Measurements from ENCODE around the gene BARHL1.
"Not testable (repeated sequence)": the region's sequence is repeated elsewhere in the genome, so short reads cannot be mapped to it uniquely, and the experiment has no call there.

BARHL1 gene

DNA sequence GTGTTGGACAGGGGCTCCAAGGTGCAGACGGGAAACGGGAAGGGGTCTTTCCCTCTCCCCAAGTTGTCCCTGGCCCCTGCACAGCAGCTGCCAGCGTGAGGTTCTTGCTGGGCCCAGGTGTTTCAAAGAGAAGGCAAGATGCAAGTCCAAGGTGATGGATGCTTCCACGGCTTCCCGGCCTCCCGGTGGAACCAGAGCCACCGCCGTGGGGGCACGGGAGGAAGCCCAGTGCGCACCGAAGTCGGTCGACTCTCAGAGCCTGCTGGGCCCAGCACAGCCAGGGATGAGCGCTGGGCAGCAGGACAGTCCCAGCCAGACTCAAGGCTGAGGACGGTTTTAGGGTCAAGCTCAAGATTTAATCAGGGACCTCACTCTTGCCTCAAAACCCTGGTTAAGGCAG, 25.2 kb upstream of the BARHL1 start:
- no peak for DNase-seq

DNA sequence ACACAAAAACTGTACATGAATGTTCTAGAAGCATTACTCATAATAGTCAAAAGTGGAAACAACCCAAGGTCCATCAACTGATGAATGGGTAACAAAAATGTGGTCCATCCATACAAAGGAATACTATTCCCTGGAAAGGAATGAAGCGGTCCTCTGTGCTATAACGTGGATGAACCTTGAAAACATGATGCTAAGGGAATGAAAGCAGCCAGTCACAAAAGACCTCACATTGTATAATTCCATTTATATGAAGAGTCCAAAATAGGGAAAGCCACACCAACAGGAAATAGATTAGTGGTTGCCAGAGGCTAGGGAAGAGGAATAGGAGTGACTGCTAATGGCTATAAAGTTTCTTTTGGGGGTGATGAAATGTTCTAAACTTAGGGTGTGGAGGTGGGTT, 22.7 kb upstream of the BARHL1 start:
- DNase-seq, result no peak

DNA sequence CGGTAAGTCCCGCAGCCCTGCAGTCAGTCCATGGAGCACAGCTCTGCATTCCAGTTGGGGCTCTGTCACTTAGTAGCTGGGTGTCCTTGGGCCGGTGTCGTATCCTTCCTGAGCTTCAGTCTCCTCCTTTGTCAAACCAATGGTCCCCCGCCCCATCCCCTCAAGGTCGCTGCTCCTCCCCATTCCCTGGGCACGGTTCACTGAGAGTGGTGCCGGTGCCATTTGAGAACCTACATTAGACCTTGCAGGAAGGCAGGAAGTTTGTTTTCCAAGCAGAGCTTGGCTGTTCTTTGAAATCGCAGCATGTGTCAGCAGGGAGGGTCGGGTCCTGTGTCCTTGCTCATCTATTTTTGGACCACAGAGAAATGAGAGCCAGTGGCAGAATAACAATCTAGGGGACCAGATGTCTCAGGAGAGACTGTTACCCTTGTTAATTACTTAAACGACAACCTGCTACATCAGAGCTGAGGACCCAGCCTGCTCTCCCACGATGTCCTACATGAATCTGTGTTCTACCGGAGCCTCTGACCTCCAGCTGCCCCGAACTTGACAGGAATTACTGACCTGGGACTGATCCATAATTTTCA, 21.7 kb upstream of the BARHL1 start:
- no peak for DNase-seq

GRCh38 chr9:132562306-132562573, 20.2 kb upstream of the BARHL1 start:
- no peak for DNase-seq

GRCh38 chr9:132564526-132564925, 17.9 kb upstream of the BARHL1 start:
- no peak for DNase-seq

DNA sequence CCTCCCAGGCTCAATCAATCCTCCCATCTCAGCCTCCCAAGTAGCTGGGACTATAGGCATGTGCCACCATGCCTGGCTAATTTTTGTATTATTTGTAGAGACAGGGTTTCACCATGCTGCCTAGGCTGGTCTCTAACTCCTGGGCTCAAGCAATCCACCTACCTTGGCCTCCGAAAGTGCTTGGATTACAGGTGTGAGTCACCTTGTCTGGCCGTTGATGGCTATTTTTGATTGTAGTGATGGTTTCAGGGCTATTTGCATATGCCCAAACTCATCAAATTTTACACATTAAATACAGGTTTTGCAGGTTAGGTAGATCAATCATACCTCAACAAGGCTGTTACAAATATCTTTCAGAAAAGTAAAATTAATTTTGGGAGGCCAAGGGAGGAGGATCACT, 13.6 kb upstream of the BARHL1 start:
- DNase-seq, result not testable (repeated sequence)

GRCh38 chr9:132571806-132572600, 10.4 kb upstream of the BARHL1 start:
- no peak for DNase-seq

DNA sequence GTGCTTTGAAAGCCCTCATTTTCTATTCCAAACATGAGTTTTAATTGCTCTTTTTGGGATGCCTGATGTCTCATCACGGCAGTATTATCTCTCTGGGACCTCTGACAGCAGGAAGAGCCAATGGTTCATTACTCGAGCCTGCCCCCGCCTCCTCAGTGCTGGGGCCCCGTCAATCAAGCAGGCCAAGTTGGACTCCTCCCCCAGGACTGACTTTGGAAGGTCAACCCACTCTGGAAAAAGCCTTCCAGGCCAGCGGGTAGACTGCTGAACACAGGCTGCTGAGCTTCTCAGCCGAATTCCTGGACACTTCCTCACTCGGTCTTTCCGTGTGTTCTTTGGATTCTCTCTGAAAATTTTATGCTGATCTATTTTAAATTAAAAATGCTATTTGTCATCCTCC, 9.5 kb upstream of the BARHL1 start:
- no peak for DNase-seq

- DNase-seq, result no peak
These were observed 7.3 kb upstream of the BARHL1 start for GRCh38 chr9:132575005-132575609.

DNA sequence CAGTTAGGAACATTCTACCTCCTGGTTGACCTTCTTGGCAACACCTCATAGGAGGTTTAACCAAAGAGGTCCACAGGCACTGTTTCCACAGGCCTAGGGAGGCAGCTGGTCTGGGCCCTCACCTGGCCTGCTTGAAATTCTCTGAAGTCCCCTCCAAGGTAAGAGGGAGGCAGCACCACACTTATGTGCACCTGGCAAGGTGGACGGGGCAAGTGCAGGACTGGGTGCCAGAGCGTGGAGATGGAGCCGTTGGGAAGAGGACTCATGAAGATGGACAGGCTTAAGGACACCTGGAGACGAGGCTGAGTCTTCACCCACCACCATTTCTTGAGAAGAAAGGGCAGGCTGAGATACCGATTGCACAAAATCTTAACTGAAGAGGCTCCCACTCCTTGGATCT, 6.6 kb upstream of the BARHL1 start:
- no peak for DNase-seq

DNA sequence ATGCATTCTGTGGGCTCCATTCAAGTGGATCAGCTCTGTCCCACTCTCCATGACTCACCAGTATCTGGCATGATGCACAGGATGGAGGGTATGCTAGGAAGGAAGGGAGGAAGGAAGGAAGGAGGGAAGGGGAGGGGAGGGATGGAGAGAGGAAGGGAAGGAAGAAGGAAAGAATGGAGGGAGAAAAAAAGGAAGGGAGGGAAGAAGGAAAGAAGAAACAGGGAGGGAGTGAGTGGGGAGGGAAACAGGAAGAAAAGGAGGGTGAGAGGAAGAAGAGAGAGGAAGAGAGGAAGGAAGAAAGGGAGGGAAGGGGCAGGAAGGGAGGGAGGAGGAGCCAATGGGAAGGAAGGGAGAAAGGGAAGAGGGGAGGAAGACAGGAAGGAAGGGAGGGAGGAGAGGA, 5.3 kb upstream of the BARHL1 start:
- no peak for DNase-seq

GRCh38 chr9:132578367-132578932, 4.0 kb upstream of the BARHL1 start:
- no peak for DNase-seq

GRCh38 chr9:132579427-132579798, 3.0 kb upstream of the BARHL1 start:
- DNase-seq, result no peak

GRCh38 chr9:132582786-132583583, 579 bp downstream of the BARHL1 start:
- no peak for DNase-seq

GRCh38 chr9:132583584-132584304, 1.3 kb downstream of the BARHL1 start:
- DNase-seq, result no peak

- DNase-seq, result no peak
These were observed 2.5 kb downstream of the BARHL1 start for GRCh38 chr9:132584601-132585560.

- no peak for DNase-seq
These were observed 3.8 kb downstream of the BARHL1 start for GRCh38 chr9:132585954-132586829.

DNA sequence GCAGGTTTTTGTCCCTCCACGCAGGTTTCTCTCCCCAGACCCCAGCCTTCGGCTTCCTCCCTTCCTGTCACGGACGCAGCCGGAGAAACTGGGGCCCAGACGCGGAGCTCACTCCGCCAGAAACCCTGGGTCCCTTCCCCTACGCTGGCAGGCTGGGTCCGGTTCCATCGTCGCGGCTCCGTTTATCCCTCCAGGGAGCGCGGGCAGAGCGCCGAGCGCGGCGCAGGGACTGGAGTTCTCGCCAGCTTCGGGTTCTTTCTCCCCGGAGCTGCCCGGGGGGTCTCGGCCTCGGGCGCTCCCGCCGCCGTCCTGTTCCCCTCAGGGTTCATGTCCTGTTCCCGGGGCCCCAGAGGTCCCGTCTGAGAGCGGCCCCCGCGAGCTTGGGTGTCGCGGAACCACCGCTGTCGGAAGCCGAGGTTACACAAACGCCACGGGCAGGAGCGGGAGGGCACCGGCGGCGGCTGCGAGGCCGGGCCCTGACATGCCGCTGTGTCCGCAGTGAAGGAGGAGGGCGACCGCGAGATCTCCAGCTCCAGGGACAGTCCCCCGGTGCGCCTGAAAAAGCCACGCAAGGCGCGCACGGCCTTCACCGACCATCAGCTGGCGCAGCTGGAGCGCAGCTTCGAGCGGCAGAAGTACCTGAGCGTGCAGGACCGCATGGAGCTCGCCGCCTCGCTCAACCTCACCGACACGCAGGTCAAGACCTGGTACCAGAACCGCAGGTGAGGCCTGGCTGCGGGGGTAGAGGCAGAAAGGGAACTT, 4.6 kb downstream of the BARHL1 start:
- no peak for DNase-seq

DNA sequence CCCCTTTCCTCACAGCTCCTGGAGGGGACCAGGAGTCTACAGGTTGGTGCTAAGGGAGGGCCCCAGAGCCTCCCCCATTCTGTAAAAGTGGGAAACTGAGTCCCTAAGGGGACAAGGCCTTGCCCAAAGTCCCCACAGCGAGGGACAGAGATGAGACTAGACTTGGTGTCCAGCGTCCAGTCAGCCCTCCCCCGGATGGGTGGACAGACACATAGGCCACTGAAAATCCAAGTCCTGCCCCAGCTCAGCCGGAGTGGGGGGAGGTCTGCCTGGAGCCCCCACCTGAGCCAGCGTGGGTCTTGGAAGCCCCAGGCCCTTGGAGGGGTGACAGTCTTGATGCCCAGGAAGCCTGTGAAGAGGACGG, 5.2 kb downstream of the BARHL1 start:
- no peak for DNase-seq

GRCh38 chr9:132588098-132588497, 5.7 kb downstream of the BARHL1 start:
- DNase-seq, result no peak

Measured in activated naive CD4-positive, alpha-beta T cell (primary cell).